Smooth muscle cell (in vitro differentiated cells): ENCODE measurements around the gene LRP10. TPM values are rescaled to one million over a fixed set of nuclear protein-coding genes. Genes with fewer than 3 reads are reported as not detected.
A peak's percentile ranks its signal among the peaks of the same experiment; 100 is the strongest.

Experiments
- DNase-seq: peaks from one replicate; lab custom pipeline; 2025; ENCODE audit not compliant: unreplicated experiment; lab: John Stamatoyannopoulos, UW
- H2AFZ ChIP-seq: fragments of 200-600 bp; sonication (generic); 2 replicates; pipeline ENCODE4 v1.6.0; 2016; ENCODE audit warnings: antibody characterized with exemption, low read depth, mild to moderate bottlenecking
- H3F3A ChIP-seq: fragments of 200-600 bp; sonication (generic); 2 replicates; pipeline ENCODE4 v1.6.0; 2017; ENCODE audit warnings: antibody characterized with exemption, low read depth
- H3K27ac ChIP-seq: fragments of 200-600 bp; sonication (generic); 2 replicates; pipeline ENCODE4 v1.5.1; 2016; ENCODE audit warnings: low read depth, mild to moderate bottlenecking
- H3K27me3 ChIP-seq: fragments of 200-600 bp; sonication (generic); 2 replicates; pipeline ENCODE4 v1.6.1; 2016; ENCODE audit warnings: low read depth, mild to moderate bottlenecking
- H3K36me3 ChIP-seq: fragments of 200-600 bp; sonication (generic); 2 replicates; pipeline ENCODE4 v1.5.1; 2016; ENCODE audit warnings: low read depth
- H3K4me1 ChIP-seq: fragments of 200-600 bp; sonication (generic); 2 replicates; pipeline ENCODE4 v1.5.1; 2016; ENCODE audit warnings: low read depth
- H3K4me2 ChIP-seq: fragments of 200-600 bp; sonication (generic); 2 replicates; pipeline ENCODE4 v1.6.0; 2016; ENCODE audit warnings: mild to moderate bottlenecking
- H3K4me3 ChIP-seq: fragments of 200-600 bp; sonication (generic); 2 replicates; pipeline ENCODE4 v1.5.1; 2016; ENCODE audit warnings: mild to moderate bottlenecking
- H3K79me2 ChIP-seq: fragments of 200-600 bp; sonication (generic); 2 replicates; pipeline ENCODE4 v1.6.0; 2016; ENCODE audit warnings: low read depth, mild to moderate bottlenecking
- H3K9ac ChIP-seq: fragments of 200-600 bp; sonication (generic); 2 replicates; pipeline ENCODE4 v1.6.0; 2016; ENCODE audit warnings: low read depth
- H3K9me3 ChIP-seq: fragments of 200-600 bp; sonication (generic); replicated peaks from 2 replicates; pipeline ENCODE4 v1.5.1; 2016; ENCODE audit warnings: low read depth
- H4K20me1 ChIP-seq: fragments of 200-600 bp; sonication (generic); 2 replicates; pipeline ENCODE4 v1.6.0; 2016; ENCODE audit warnings: low read depth
- WGBS: methylation state at CpG from one replicate; pipeline ENCODE4 v1.1.7; 2016; ENCODE audit warnings: low lambda C conversion rate; 5-methylcytosine and 5-hydroxymethylcytosine counted together
- polyA plus RNA-seq: library from polyadenylated mRNA; unstranded; fragments of >200 nt; fragmentation: Nextera tagmentation; extraction: Ambion mirVana; gene quantifications from 2 replicates; pipeline ENCODE4 v1.2.1, GENCODE V29; 2016
- total RNA-seq: library from RNA; depleted of rRNA; stranded (reverse); fragments of >200 nt; gene quantifications from 2 replicates; pipeline ENCODE4 v1.2.3, GENCODE V29; 2014
- TF ChIP-seq, protein P1 (sequence below): fragments of 200-600 bp; sonication (generic); IDR thresholded peaks from 2 replicates; pipeline ENCODE4 v1.5.1; 2017; ENCODE audit warnings: borderline replicate concordance, mild to moderate bottlenecking, antibody characterized with exemption; ENCODE audit not compliant: insufficient read depth, poor library complexity, severe bottlenecking

Gene LRP10
- total and polyA plus RNA-seq, 2 experiments from 2014 or later: 38.8 to 87.1 TPM

DNA sequence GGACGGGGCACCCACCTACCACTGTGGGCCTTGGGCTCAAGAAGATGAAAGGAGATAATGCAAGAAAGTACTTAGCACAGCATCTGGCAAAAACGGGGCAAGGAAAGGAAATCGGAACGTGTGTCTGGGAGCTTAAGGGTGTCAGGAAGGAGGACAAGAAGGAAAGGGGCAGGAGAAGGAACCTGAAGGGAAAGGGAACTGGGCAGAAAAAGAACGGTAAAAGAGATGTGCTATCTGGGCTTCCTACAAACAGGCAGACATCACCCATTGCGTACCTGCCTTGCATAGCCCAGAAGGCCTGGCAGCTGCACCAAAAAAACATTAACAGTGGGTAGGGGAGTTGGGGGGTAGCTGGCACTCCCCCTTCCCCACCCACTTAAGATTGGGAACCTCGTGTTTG lies 10.5 kb downstream of the LRP10 start:
- H4K20me1 ChIP-seq: no peaks in the 10 kb centered on the region
- H2AFZ ChIP-seq: no peak overlapping the region
- H3K79me2 ChIP-seq: no peaks in the 10 kb centered on the region
- peaks cover 15% of the 10 kb centered on the region for H3K4me1 ChIP-seq
- no peak overlapping the region for H3K9ac ChIP-seq
- no peak overlapping the region for H3K4me3 ChIP-seq
- no peaks in the 10 kb centered on the region for H3K27me3 ChIP-seq
- no peak for DNase-seq
- H3F3A ChIP-seq: peaks cover 10% of the 10 kb centered on the region
- no peaks in the 10 kb centered on the region for H3K9me3 ChIP-seq
- 77% methylated on average over 7 of the region's 7 CpGs for WGBS
- no peak overlapping the region for H3K27ac ChIP-seq
- H3K4me2 ChIP-seq: no peak overlapping the region
- TF ChIP-seq, protein P1, sequence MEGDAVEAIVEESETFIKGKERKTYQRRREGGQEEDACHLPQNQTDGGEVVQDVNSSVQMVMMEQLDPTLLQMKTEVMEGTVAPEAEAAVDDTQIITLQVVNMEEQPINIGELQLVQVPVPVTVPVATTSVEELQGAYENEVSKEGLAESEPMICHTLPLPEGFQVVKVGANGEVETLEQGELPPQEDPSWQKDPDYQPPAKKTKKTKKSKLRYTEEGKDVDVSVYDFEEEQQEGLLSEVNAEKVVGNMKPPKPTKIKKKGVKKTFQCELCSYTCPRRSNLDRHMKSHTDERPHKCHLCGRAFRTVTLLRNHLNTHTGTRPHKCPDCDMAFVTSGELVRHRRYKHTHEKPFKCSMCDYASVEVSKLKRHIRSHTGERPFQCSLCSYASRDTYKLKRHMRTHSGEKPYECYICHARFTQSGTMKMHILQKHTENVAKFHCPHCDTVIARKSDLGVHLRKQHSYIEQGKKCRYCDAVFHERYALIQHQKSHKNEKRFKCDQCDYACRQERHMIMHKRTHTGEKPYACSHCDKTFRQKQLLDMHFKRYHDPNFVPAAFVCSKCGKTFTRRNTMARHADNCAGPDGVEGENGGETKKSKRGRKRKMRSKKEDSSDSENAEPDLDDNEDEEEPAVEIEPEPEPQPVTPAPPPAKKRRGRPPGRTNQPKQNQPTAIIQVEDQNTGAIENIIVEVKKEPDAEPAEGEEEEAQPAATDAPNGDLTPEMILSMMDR: no peak
- H3K36me3 ChIP-seq: no peaks in the 10 kb centered on the region

- no peak for DNase-seq
- Histone ChIP-seq H3K36me3 (no peaks in the 10 kb centered on the region), H2AFZ (no peak overlapping the region)
These were observed 11.1 kb downstream of the LRP10 start for GRCh38 chr14:22882529-22883172.

GRCh38 chr14:22883173-22883976 lies 11.8 kb downstream of the LRP10 start, which contains the start of gene REM2:
Gene REM2, plus strand, starts transcription at chr14:22883222. Its CDS starts 66 bp downstream, at chr14:22883288.
- WGBS: 37% methylated on average over 9 of the region's 15 CpGs
- H3K4me3 ChIP-seq: peak within 1 kb of the TSS; percentile 24
- H3K27ac ChIP-seq: peak within 1 kb of the TSS; percentile 10

More at GRCh38 chr14:22882529-22883172, 11.1 kb downstream of the LRP10 start:
- Histone ChIP-seq H3K9ac (peak overlapping the region; percentile 53), H3K4me2 (peak overlapping the region; percentile 76), H3K27ac (peak overlapping the region; percentile 10), H3K4me1 (peaks cover 18% of the 10 kb centered on the region), H3K79me2 (no peaks in the 10 kb centered on the region), H4K20me1 (no peaks in the 10 kb centered on the region), H3K27me3 (no peaks in the 10 kb centered on the region), H3K9me3 (no peaks in the 10 kb centered on the region), H3F3A (peaks cover 10% of the 10 kb centered on the region), H3K4me3 (peak overlapping the region; percentile 24)
- 37% methylated on average over 6 of the region's 6 CpGs for WGBS
- TF ChIP-seq, protein P1: no peak

More at GRCh38 chr14:22883173-22883976, 11.8 kb downstream of the LRP10 start, which contains the start of gene REM2:
- H3K9ac ChIP-seq: peak within 1 kb of the TSS; percentile 53
- no peaks in the 10 kb centered on the region for H3K36me3 ChIP-seq
- no peaks in the 10 kb centered on the region for H4K20me1 ChIP-seq
- DNase-seq: no peak
- TF ChIP-seq, protein P1: no peak
- no peaks in the 10 kb centered on the region for H3K79me2 ChIP-seq
- peak within 1 kb of the TSS; percentile 76 for H3K4me2 ChIP-seq
- H2AFZ ChIP-seq: no peak within 1 kb of the TSS
- H3K9me3 ChIP-seq: no peaks in the 10 kb centered on the region
- no peaks in the 10 kb centered on the region for H3K27me3 ChIP-seq
- peaks cover 10% of the 10 kb centered on the region for H3F3A ChIP-seq
- H3K4me1 ChIP-seq: peaks cover 21% of the 10 kb centered on the region
